GM23338 (cell line): ENCODE measurements around the gene MCU. TPM values are rescaled to one million over a fixed set of nuclear protein-coding genes. Genes with fewer than 3 reads are reported as not detected.
A peak's percentile ranks its signal among the peaks of the same experiment; 100 is the strongest.

Experiments
- ATAC-seq: fragments of 200-7000 bp; cut with Tn5 transposase; 3 replicates; pipeline ENCODE4 v1.9.1; 2020
- DNase-seq: peaks from one replicate; pipeline ENCODE4 v3.0.0-alpha.2; 2015; ENCODE audit warnings: low spot score
- H2AFZ ChIP-seq: fragments of 200-600 bp; sonication (generic); 2 replicates; pipeline ENCODE4 v1.8.0; 2016; ENCODE audit warnings: antibody characterized with exemption, mild to moderate bottlenecking, moderate library complexity
- H3F3A ChIP-seq: fragments of 200-600 bp; sonication (generic); replicated peaks from 2 replicates; pipeline ENCODE4 v1.8.0; 2017; ENCODE audit warnings: antibody characterized with exemption, mixed run types, low read depth
- H3K27ac ChIP-seq: fragments of 200-600 bp; sonication (generic); 2 replicates; pipeline ENCODE4 v1.6.1; 2016; ENCODE audit warnings: low read depth
- H3K27me3 ChIP-seq: fragments of 200-600 bp; sonication (generic); 2 replicates; pipeline ENCODE4 v1.8.0; 2016; ENCODE audit warnings: mild to moderate bottlenecking, mixed run types, moderate library complexity; ENCODE audit not compliant: insufficient read depth
- H3K36me3 ChIP-seq: fragments of 200-600 bp; sonication (generic); 2 replicates; pipeline ENCODE4 v1.8.0; 2016; ENCODE audit warnings: mild to moderate bottlenecking; ENCODE audit not compliant: insufficient read depth
- H3K4me1 ChIP-seq: fragments of 200-600 bp; sonication (generic); 2 replicates; pipeline ENCODE4 v1.8.0; 2016; ENCODE audit warnings: mild to moderate bottlenecking, moderate library complexity; ENCODE audit not compliant: insufficient read depth
- H3K4me2 ChIP-seq: fragments of 200-600 bp; sonication (generic); 2 replicates; pipeline ENCODE4 v1.7.1; 2017; ENCODE audit warnings: mixed run types
- H3K4me3 ChIP-seq: fragments of 200-600 bp; sonication (generic); 2 replicates; pipeline ENCODE4 v1.6.1; 2016; ENCODE audit warnings: mixed run types
- H3K79me2 ChIP-seq: fragments of 200-600 bp; sonication (generic); replicated peaks from 2 replicates; pipeline ENCODE4 v1.8.0; 2017; ENCODE audit warnings: mild to moderate bottlenecking; ENCODE audit not compliant: insufficient read depth
- H3K9me2 ChIP-seq: fragments of 200-600 bp; sonication (generic); 2 replicates; pipeline ENCODE4 v1.8.0; 2017; ENCODE audit not compliant: insufficient read depth
- H4K20me1 ChIP-seq: fragments of 200-600 bp; sonication (generic); replicated peaks from 2 replicates; pipeline ENCODE4 v1.8.0; 2017; ENCODE audit warnings: mild to moderate bottlenecking; ENCODE audit not compliant: insufficient read depth
- H3K27ac Mint-ChIP-seq: 2 replicates; pipeline ENCODE4 v1.8.0; 2020; ENCODE audit warnings: inconsistent platforms, mild to moderate bottlenecking, moderate library complexity, mixed read lengths
- H3K27me3 Mint-ChIP-seq: 3 replicates; pipeline ENCODE4 v1.8.0; 2022; ENCODE audit warnings: low read depth, mild to moderate bottlenecking, moderate library complexity, mixed read lengths, inconsistent platforms; ENCODE audit not compliant: insufficient read depth, poor library complexity
- H3K36me3 Mint-ChIP-seq: 3 replicates; pipeline ENCODE4 v1.8.0; 2021; ENCODE audit warnings: low read depth, mild to moderate bottlenecking, inconsistent platforms, moderate library complexity, mixed read lengths
- H3K4me1 Mint-ChIP-seq: 3 replicates; pipeline ENCODE4 v1.8.0; 2020; ENCODE audit warnings: mild to moderate bottlenecking, inconsistent platforms, mixed read lengths
- H3K4me3 Mint-ChIP-seq: 3 replicates; pipeline ENCODE4 v1.8.0; 2021; ENCODE audit warnings: moderate library complexity, mild to moderate bottlenecking, inconsistent platforms, mixed read lengths
- H3K9me3 Mint-ChIP-seq: 3 replicates; pipeline ENCODE4 v1.8.0; 2020; ENCODE audit warnings: moderate library complexity, mild to moderate bottlenecking, inconsistent platforms, mixed read lengths
- CREB1 ChIP-seq: fragments of 250-450 bp; sonication (Bioruptor Pico); IDR thresholded peaks from 2 replicates; pipeline ENCODE4 v1.5.0; 2020; ENCODE audit warnings: low read depth, mild to moderate bottlenecking, moderate library complexity
- CTCF ChIP-seq, 2 experiments: fragments of 200-600 bp in 1 of 2; sonication (generic) in 1 of 2; conservative IDR thresholded peaks; 2 replicates each; pipeline versions ENCODE4 v1.5.1 to v1.6.1; 2016 to 2017; ENCODE audit warnings: antibody characterized with exemption in 2 of 2, low read depth in 2 of 2, mild to moderate bottlenecking in 2 of 2, moderate library complexity in 1 of 2
- ETS1 ChIP-seq: IDR thresholded peaks from 2 replicates; pipeline ENCODE4 v1.6.1; 2016; ENCODE audit warnings: antibody characterized with exemption
- EZH2 ChIP-seq: fragments of 200-600 bp; sonication (generic); IDR thresholded peaks from one replicate; pipeline ENCODE4 v1.8.0; 2017; ENCODE audit warnings: antibody characterized with exemption, mild to moderate bottlenecking, low read depth; ENCODE audit not compliant: unreplicated experiment
- EZH2phosphoT487 ChIP-seq: fragments of 200-600 bp; sonication (generic); IDR thresholded peaks from one replicate; pipeline ENCODE4 v1.8.1; 2018; ENCODE audit warnings: antibody characterized with exemption; ENCODE audit not compliant: unreplicated experiment
- JUNB ChIP-seq: IDR thresholded peaks from one replicate; pipeline ENCODE4 v1.6.1; 2016; ENCODE audit warnings: antibody characterized with exemption; ENCODE audit not compliant: unreplicated experiment
- NANOG ChIP-seq: IDR thresholded peaks from 2 replicates; pipeline ENCODE4 v1.6.1; 2016; ENCODE audit warnings: antibody characterized with exemption, borderline replicate concordance
- POLR2AphosphoS5 ChIP-seq: IDR thresholded peaks from 2 replicates; pipeline ENCODE4 v1.6.1; 2016; ENCODE audit warnings: antibody characterized with exemption, low read depth
- REST ChIP-seq: IDR thresholded peaks from one replicate; pipeline ENCODE4 v1.6.1; 2018; ENCODE audit warnings: antibody characterized with exemption; ENCODE audit not compliant: unreplicated experiment
- STAT1 ChIP-seq: IDR thresholded peaks from one replicate; pipeline ENCODE4 v1.6.1; 2016; ENCODE audit warnings: antibody characterized with exemption; ENCODE audit not compliant: unreplicated experiment
- ZNF114 ChIP-seq: fragments of 250-450 bp; sonication (Bioruptor Pico); IDR thresholded peaks from 2 replicates; pipeline ENCODE4 v1.5.0; 2020; ENCODE audit warnings: mild to moderate bottlenecking, moderate library complexity
- ZNF331 ChIP-seq: fragments of 250-450 bp; sonication (Bioruptor Pico); IDR thresholded peaks from 2 replicates; pipeline ENCODE4 v1.5.0; 2020; ENCODE audit warnings: low read depth, mild to moderate bottlenecking, moderate library complexity
- ZNF462 ChIP-seq: fragments of 250-450 bp; sonication (Bioruptor Pico); IDR thresholded peaks from 2 replicates; pipeline ENCODE4 v1.5.0; 2020; ENCODE audit warnings: mild to moderate bottlenecking, moderate library complexity
- polyA plus RNA-seq: library from polyadenylated mRNA; unstranded; fragments of >200 nt; fragmentation: Nextera tagmentation; extraction: Ambion mirVana; gene quantifications from 2 replicates; pipeline ENCODE4 v1.2.1, GENCODE V29; 2016
- total RNA-seq: library from RNA; depleted of rRNA; stranded (reverse); fragments of >200 nt; shearing (Covaris generic); gene quantifications from 2 replicates; pipeline ENCODE4 v1.2.3, GENCODE V29; 2014

The MCU gene
- total and polyA plus RNA-seq, 2 experiments from 2014 or later: 41.8 to 68.2 TPM

GRCh38 chr10:72754275-72755032 is 62.5 kb downstream of the MCU start:
- H3K4me3 Mint-ChIP-seq: no peak overlapping the region
- H3K27ac Mint-ChIP-seq: peak overlapping the region; percentile 94
- Histone ChIP-seq H4K20me1 (no peaks in the 10 kb centered on the region), H3K4me1 (peaks cover 65% of the 10 kb centered on the region), H3F3A (0 out of 2 replicates have a peak, but pooled peaks cover 8% of the 10 kb centered on the region), H2AFZ (no peak overlapping the region), H3K4me2 (peak overlapping the region; percentile 27; the same call in 1 of the 2 replicates), H3K27me3 (no peaks in the 10 kb centered on the region), H3K4me3 (no peak overlapping the region), H3K79me2 (peaks cover 62% of the 10 kb centered on the region), H3K27ac (peak overlapping the region; percentile 28), H3K9me2 (no peaks in the 10 kb centered on the region), H3K36me3 (no peaks in the 10 kb centered on the region)
- TF ChIP-seq POLR2AphosphoS5: no peak
- no peak for TF ChIP-seq ZNF331 (CRISPR knock-in tag)
- no peak for TF ChIP-seq REST
- no peak for TF ChIP-seq CTCF (conservative IDR thresholded peaks at IDR 0.05; ENCODE audit: low read depth in 2 of 2)
- no peak for TF ChIP-seq ZNF114 (CRISPR knock-in tag)
- no peak for TF ChIP-seq CREB1 (CRISPR knock-in tag)
- TF ChIP-seq ETS1: no peak
- no peak for TF ChIP-seq EZH2phosphoT487
- TF ChIP-seq NANOG: no peak
- TF ChIP-seq JUNB: no peak
- no peak for TF ChIP-seq ZNF462
- TF ChIP-seq STAT1: no peak
- TF ChIP-seq EZH2: no peak
- H3K9me3 Mint-ChIP-seq: no peaks in the 10 kb centered on the region
- H3K27me3 Mint-ChIP-seq: peaks cover 6% of the 10 kb centered on the region
- H3K4me1 Mint-ChIP-seq: peaks cover 75% of the 10 kb centered on the region
- no peaks in the 10 kb centered on the region for H3K36me3 Mint-ChIP-seq
- ATAC-seq: peak; percentile 7; the same call in 1 of the 3 replicates
- no peak for DNase-seq
